Stimulated activated naive CD8-positive, alpha-beta T cell treated with anti-CD3 and anti-CD28 coated beads, Interleukin-15, Interleukin-2, amounts not matched to agents 100 ng/mL and 50 ng/mL, for 24 hours (primary cell): Measurements from ENCODE around the gene AGER.

Experiments used
- H3K27ac Mint-ChIP-seq: one replicate; pipeline ENCODE4 v1.8.0; 2021; ENCODE audit warnings: mild to moderate bottlenecking, mixed read lengths
- H3K27me3 Mint-ChIP-seq: one replicate; pipeline ENCODE4 v1.8.0; 2021; ENCODE audit warnings: mixed read lengths
- H3K36me3 Mint-ChIP-seq: one replicate; pipeline ENCODE4 v1.8.0; 2021; ENCODE audit warnings: low read depth, mixed read lengths
- H3K4me1 Mint-ChIP-seq: one replicate; pipeline ENCODE4 v1.8.0; 2021; ENCODE audit warnings: low read depth, mixed read lengths
- H3K4me3 Mint-ChIP-seq: one replicate; pipeline ENCODE4 v1.8.0; 2021; ENCODE audit warnings: mild to moderate bottlenecking, mixed read lengths
- H3K9me3 Mint-ChIP-seq: one replicate; pipeline ENCODE4 v1.8.0; 2021; ENCODE audit warnings: mixed read lengths

The AGER gene

GRCh38 chr6:32210191-32210601 lies 26.1 kb upstream of the AGER start:
- H3K9me3 Mint-ChIP-seq = no peaks in the 10 kb centered on the region
- no peak overlapping the region for H3K27ac Mint-ChIP-seq
- no peaks in the 10 kb centered on the region for H3K4me1 Mint-ChIP-seq
- no peak overlapping the region for H3K4me3 Mint-ChIP-seq
- no peaks in the 10 kb centered on the region for H3K27me3 Mint-ChIP-seq
- no peaks in the 10 kb centered on the region for H3K36me3 Mint-ChIP-seq

- no peak overlapping the region for H3K4me3 Mint-ChIP-seq
- no peaks in the 10 kb centered on the region for H3K9me3 Mint-ChIP-seq
- H3K27ac Mint-ChIP-seq = no peak overlapping the region
- H3K36me3 Mint-ChIP-seq = no peaks in the 10 kb centered on the region
- H3K27me3 Mint-ChIP-seq = no peaks in the 10 kb centered on the region
- no peaks in the 10 kb centered on the region for H3K4me1 Mint-ChIP-seq
Measured at GRCh38 chr6:32208996-32209395, 24.9 kb upstream of the AGER start.

GRCh38 chr6:32204268-32204715 lies 20.2 kb upstream of the AGER start:
- H3K36me3 Mint-ChIP-seq = no peaks in the 10 kb centered on the region
- H3K27me3 Mint-ChIP-seq = no peaks in the 10 kb centered on the region
- H3K4me3 Mint-ChIP-seq = no peak overlapping the region
- H3K9me3 Mint-ChIP-seq = no peaks in the 10 kb centered on the region
- H3K4me1 Mint-ChIP-seq = no peaks in the 10 kb centered on the region
- no peak overlapping the region for H3K27ac Mint-ChIP-seq

GRCh38 chr6:32203426-32204267 lies 19.6 kb upstream of the AGER start:
- H3K9me3 Mint-ChIP-seq = no peaks in the 10 kb centered on the region
- H3K36me3 Mint-ChIP-seq = no peaks in the 10 kb centered on the region
- H3K4me1 Mint-ChIP-seq = no peaks in the 10 kb centered on the region
- H3K27ac Mint-ChIP-seq = no peak overlapping the region
- no peak overlapping the region for H3K4me3 Mint-ChIP-seq
- no peaks in the 10 kb centered on the region for H3K27me3 Mint-ChIP-seq

GRCh38 chr6:32202186-32202585 lies 18.1 kb upstream of the AGER start:
- Mint-ChIP-seq H3K27ac (no peak overlapping the region), H3K27me3 (no peaks in the 10 kb centered on the region), H3K4me1 (peaks cover under 1% of the 10 kb centered on the region), H3K9me3 (no peaks in the 10 kb centered on the region), H3K4me3 (no peak overlapping the region), H3K36me3 (no peaks in the 10 kb centered on the region)

- no peak overlapping the region for H3K27ac Mint-ChIP-seq
- H3K4me3 Mint-ChIP-seq = no peak overlapping the region
- H3K4me1 Mint-ChIP-seq = peaks cover 10% of the 10 kb centered on the region
- H3K27me3 Mint-ChIP-seq = no peaks in the 10 kb centered on the region
- no peaks in the 10 kb centered on the region for H3K9me3 Mint-ChIP-seq
- no peaks in the 10 kb centered on the region for H3K36me3 Mint-ChIP-seq
Measured at GRCh38 chr6:32200711-32201475, 16.8 kb upstream of the AGER start.

GRCh38 chr6:32198866-32199265 lies 14.8 kb upstream of the AGER start:
- Mint-ChIP-seq H3K27ac (no peak overlapping the region), H3K4me3 (no peak overlapping the region)

GRCh38 chr6:32198345-32198696 lies 14.3 kb upstream of the AGER start:
- Mint-ChIP-seq H3K9me3 (no peaks in the 10 kb centered on the region), H3K4me1 (peaks cover 31% of the 10 kb centered on the region), H3K4me3 (no peak overlapping the region), H3K27me3 (no peaks in the 10 kb centered on the region), H3K36me3 (no peaks in the 10 kb centered on the region), H3K27ac (no peak overlapping the region)

More at GRCh38 chr6:32198866-32199265, 14.8 kb upstream of the AGER start:
- no peaks in the 10 kb centered on the region for H3K27me3 Mint-ChIP-seq
- H3K4me1 Mint-ChIP-seq = peaks cover 26% of the 10 kb centered on the region
- no peaks in the 10 kb centered on the region for H3K9me3 Mint-ChIP-seq
- H3K36me3 Mint-ChIP-seq = no peaks in the 10 kb centered on the region

GRCh38 chr6:32196682-32197616 lies 12.9 kb upstream of the AGER start:
- H3K36me3 Mint-ChIP-seq = no peaks in the 10 kb centered on the region
- no peaks in the 10 kb centered on the region for H3K9me3 Mint-ChIP-seq
- no peaks in the 10 kb centered on the region for H3K27me3 Mint-ChIP-seq
- H3K4me1 Mint-ChIP-seq = peaks cover 40% of the 10 kb centered on the region
- peak overlapping the region; percentile 98 for H3K27ac Mint-ChIP-seq
- H3K4me3 Mint-ChIP-seq = peak overlapping the region; percentile 95

- H3K36me3 Mint-ChIP-seq = no peaks in the 10 kb centered on the region
- no peaks in the 10 kb centered on the region for H3K9me3 Mint-ChIP-seq
- peaks cover 48% of the 10 kb centered on the region for H3K4me1 Mint-ChIP-seq
- H3K27me3 Mint-ChIP-seq = no peaks in the 10 kb centered on the region
- peak overlapping the region; percentile 98 for H3K27ac Mint-ChIP-seq
- H3K4me3 Mint-ChIP-seq = peak overlapping the region; percentile 95
Measured at GRCh38 chr6:32195902-32196681, 12.0 kb upstream of the AGER start.

- H3K9me3 Mint-ChIP-seq = no peaks in the 10 kb centered on the region
- peak overlapping the region; percentile 95 for H3K4me3 Mint-ChIP-seq
- peaks cover 51% of the 10 kb centered on the region for H3K4me1 Mint-ChIP-seq
- peak overlapping the region; percentile 98 for H3K27ac Mint-ChIP-seq
- H3K27me3 Mint-ChIP-seq = no peaks in the 10 kb centered on the region
- H3K36me3 Mint-ChIP-seq = no peaks in the 10 kb centered on the region
Measured at GRCh38 chr6:32195652-32195901, 11.5 kb upstream of the AGER start.

GRCh38 chr6:32194825-32195651 lies 11.0 kb upstream of the AGER start:
- Mint-ChIP-seq H3K4me1 (peaks cover 51% of the 10 kb centered on the region), H3K27ac (peak overlapping the region; percentile 95), H3K36me3 (no peaks in the 10 kb centered on the region), H3K9me3 (no peaks in the 10 kb centered on the region), H3K4me3 (peak overlapping the region; percentile 89), H3K27me3 (no peaks in the 10 kb centered on the region)

- Mint-ChIP-seq H3K27me3 (no peaks in the 10 kb centered on the region), H3K36me3 (no peaks in the 10 kb centered on the region), H3K9me3 (no peaks in the 10 kb centered on the region), H3K4me3 (peak overlapping the region; percentile 89), H3K27ac (peak overlapping the region; percentile 95), H3K4me1 (peaks cover 51% of the 10 kb centered on the region)
Measured at GRCh38 chr6:32194388-32194787, 10.3 kb upstream of the AGER start.
